HFF-Myc (cell line): ENCODE measurements around the gene PRKAG2.

Experiments
- DNase-seq: peaks from one replicate; pipeline ENCODE4 v3.0.0-alpha.2; 2011; ENCODE audit warnings: low read depth; ENCODE audit errors: extremely low read depth
- H3K4me3 ChIP-seq: replicated peaks from 2 replicates; pipeline ENCODE4 v1.5.1; 2011; ENCODE audit warnings: low read depth, mild to moderate bottlenecking, control low read depth, low read length
- CTCF ChIP-seq: IDR thresholded peaks from 2 replicates; pipeline ENCODE4 v1.5.1; 2012; ENCODE audit warnings: mild to moderate bottlenecking, low read depth, low read length, control low read depth; ENCODE audit errors: missing control alignments

PRKAG2 gene

GRCh38 chr7:151806204-151806603 is 70.7 kb downstream of the PRKAG2 start:
- DNase-seq: no peak
- TF ChIP-seq CTCF: no peak
- no peak overlapping the region for H3K4me3 ChIP-seq

- TF ChIP-seq CTCF: no peak
- DNase-seq: no peak
- no peak overlapping the region for H3K4me3 ChIP-seq
Observed at GRCh38 chr7:151805191-151805590, 71.7 kb downstream of the PRKAG2 start.

GRCh38 chr7:151804756-151805155 is 72.2 kb downstream of the PRKAG2 start:
- H3K4me3 ChIP-seq: no peak overlapping the region
- TF ChIP-seq CTCF: no peak
- DNase-seq: no peak

- no peak overlapping the region for H3K4me3 ChIP-seq
- no peak for DNase-seq
- TF ChIP-seq CTCF: no peak
Observed at GRCh38 chr7:151803841-151804240, 73.1 kb downstream of the PRKAG2 start.

- TF ChIP-seq CTCF: no peak
- no peak for DNase-seq
Observed at GRCh38 chr7:151802469-151802846, 74.5 kb downstream of the PRKAG2 start.

GRCh38 chr7:151801782-151802468 is 75.0 kb downstream of the PRKAG2 start:
- TF ChIP-seq CTCF: no peak
- H3K4me3 ChIP-seq: no peak overlapping the region
- DNase-seq: no peak

More at GRCh38 chr7:151802469-151802846, 74.5 kb downstream of the PRKAG2 start:
- H3K4me3 ChIP-seq: no peak overlapping the region

GRCh38 chr7:151801291-151801690 is 75.6 kb downstream of the PRKAG2 start:
- TF ChIP-seq CTCF: no peak
- DNase-seq: no peak
- H3K4me3 ChIP-seq: no peak overlapping the region
